ENCODE measurements around the gene AJM1. TPM values are rescaled to one million over a fixed set of nuclear protein-coding genes. Genes with fewer than 3 reads are reported as not detected.
"Not testable (repeated sequence)": the region's sequence is repeated elsewhere in the genome, so short reads cannot be mapped to it uniquely, and the experiment has no call there.

AJM1 gene
- total RNA-seq, 1 experiment from 2014 or later = 1.9 TPM

GRCh38 chr9:136799079-136799853 lies 43.0 kb upstream of the AJM1 start:
- Histone ChIP-seq H3K9ac (ENCODE audit: low read length) (peak overlapping the region; percentile 42), H3K9me2 (replicated peaks; ENCODE audit: insufficient read depth, low read length) (no peaks in the 10 kb centered on the region), H3K27ac (ENCODE audit: low read length) (no peak overlapping the region), H3K27me3 (ENCODE audit: low read length) (no peaks in the 10 kb centered on the region), H3K4me3 (ENCODE audit: low read length) (peak overlapping the region; percentile 43), H3K4me2 (ENCODE audit: low read depth, low read length, poor library complexity, severe bottlenecking) (peak overlapping the region; percentile 63), H2AFZ (ENCODE audit: low read length) (no peak overlapping the region), H3K36me3 (ENCODE audit: insufficient read depth, low read length) (no peaks in the 10 kb centered on the region), H3K4me1 (ENCODE audit: low read length) (peaks cover 51% of the 10 kb centered on the region), H3K9me3 (ENCODE audit: low read length) (no peaks in the 10 kb centered on the region), H3K79me2 (ENCODE audit: low read length) (no peaks in the 10 kb centered on the region), H4K20me1 (ENCODE audit: insufficient read depth, low read depth, low read length) (0 out of 2 replicates have a peak, but pooled peaks cover 8% of the 10 kb centered on the region)
- DNase-seq = peak; percentile 48

GRCh38 chr9:136799854-136800657 lies 42.2 kb upstream of the AJM1 start:
- Histone ChIP-seq H4K20me1 (ENCODE audit: insufficient read depth, low read depth, low read length) (0 out of 2 replicates have a peak, but pooled peaks cover 8% of the 10 kb centered on the region), H3K79me2 (ENCODE audit: low read length) (no peaks in the 10 kb centered on the region), H3K36me3 (ENCODE audit: insufficient read depth, low read length) (no peaks in the 10 kb centered on the region), H3K9me3 (ENCODE audit: low read length) (no peaks in the 10 kb centered on the region), H3K4me2 (ENCODE audit: low read depth, low read length, poor library complexity, severe bottlenecking) (peak overlapping the region; percentile 63), H3K27me3 (ENCODE audit: low read length) (no peaks in the 10 kb centered on the region), H2AFZ (ENCODE audit: low read length) (no peak overlapping the region), H3K9me2 (replicated peaks; ENCODE audit: insufficient read depth, low read length) (no peaks in the 10 kb centered on the region), H3K27ac (ENCODE audit: low read length) (no peak overlapping the region), H3K4me3 (ENCODE audit: low read length) (peak overlapping the region; percentile 43), H3K4me1 (ENCODE audit: low read length) (peaks cover 44% of the 10 kb centered on the region), H3K9ac (ENCODE audit: low read length) (peak overlapping the region; percentile 42)
- peak; percentile 83 for DNase-seq

- Histone ChIP-seq H4K20me1 (ENCODE audit: insufficient read depth, low read depth, low read length) (0 out of 2 replicates have a peak, but pooled peaks cover 8% of the 10 kb centered on the region), H3K36me3 (ENCODE audit: insufficient read depth, low read length) (no peaks in the 10 kb centered on the region), H3K4me1 (ENCODE audit: low read length) (peaks cover 35% of the 10 kb centered on the region), H3K27me3 (ENCODE audit: low read length) (no peaks in the 10 kb centered on the region), H3K4me2 (ENCODE audit: low read depth, low read length, poor library complexity, severe bottlenecking) (no peak overlapping the region), H2AFZ (ENCODE audit: low read length) (no peak overlapping the region), H3K79me2 (ENCODE audit: low read length) (peaks cover 11% of the 10 kb centered on the region), H3K27ac (ENCODE audit: low read length) (no peak overlapping the region), H3K9me3 (ENCODE audit: low read length) (no peaks in the 10 kb centered on the region), H3K9me2 (replicated peaks; ENCODE audit: insufficient read depth, low read length) (no peaks in the 10 kb centered on the region), H3K4me3 (ENCODE audit: low read length) (no peak overlapping the region), H3K9ac (ENCODE audit: low read length) (no peak overlapping the region)
- DNase-seq = no peak
These were observed 40.0 kb upstream of the AJM1 start for GRCh38 chr9:136802321-136802720.

GRCh38 chr9:136803009-136803550 lies 39.2 kb upstream of the AJM1 start:
- H3K9me3 ChIP-seq (ENCODE audit: low read length); H3K4me2 ChIP-seq (ENCODE audit: low read depth, low read length, poor library complexity, severe bottlenecking); H3K36me3 ChIP-seq (ENCODE audit: insufficient read depth, low read length); H2AFZ ChIP-seq (ENCODE audit: low read length); H4K20me1 ChIP-seq (ENCODE audit: insufficient read depth, low read depth, low read length); H3K9me2 ChIP-seq (replicated peaks; ENCODE audit: insufficient read depth, low read length); H3K27ac ChIP-seq (ENCODE audit: low read length); H3K27me3 ChIP-seq (ENCODE audit: low read length); DNase-seq; H3K4me3 ChIP-seq (ENCODE audit: low read length); H3K9ac ChIP-seq (ENCODE audit: low read length): not testable (repeated sequence)
- peaks cover 15% of the 10 kb centered on the region for H3K79me2 ChIP-seq (ENCODE audit: low read length)
- H3K4me1 ChIP-seq (ENCODE audit: low read length) = peaks cover 35% of the 10 kb centered on the region

GRCh38 chr9:136803551-136804508 lies 38.4 kb upstream of the AJM1 start:
- Histone ChIP-seq H3K4me1 (ENCODE audit: low read length) (peaks cover 35% of the 10 kb centered on the region), H2AFZ (ENCODE audit: low read length) (no peak overlapping the region), H4K20me1 (ENCODE audit: insufficient read depth, low read depth, low read length) (0 out of 2 replicates have a peak, but pooled peaks cover 8% of the 10 kb centered on the region), H3K9me2 (replicated peaks; ENCODE audit: insufficient read depth, low read length) (no peaks in the 10 kb centered on the region), H3K27me3 (ENCODE audit: low read length) (no peaks in the 10 kb centered on the region), H3K36me3 (ENCODE audit: insufficient read depth, low read length) (no peaks in the 10 kb centered on the region), H3K79me2 (ENCODE audit: low read length) (peaks cover 23% of the 10 kb centered on the region), H3K9ac (ENCODE audit: low read length) (no peak overlapping the region), H3K4me3 (ENCODE audit: low read length) (no peak overlapping the region), H3K27ac (ENCODE audit: low read length) (no peak overlapping the region), H3K4me2 (ENCODE audit: low read depth, low read length, poor library complexity, severe bottlenecking) (no peak overlapping the region), H3K9me3 (ENCODE audit: low read length) (no peaks in the 10 kb centered on the region)
- DNase-seq = no peak

GRCh38 chr9:136804509-136805206 lies 37.6 kb upstream of the AJM1 start:
- no peak for DNase-seq
- Histone ChIP-seq H3K27me3 (ENCODE audit: low read length) (no peaks in the 10 kb centered on the region), H3K9me2 (replicated peaks; ENCODE audit: insufficient read depth, low read length) (no peaks in the 10 kb centered on the region), H3K4me1 (ENCODE audit: low read length) (peaks cover 39% of the 10 kb centered on the region), H3K4me3 (ENCODE audit: low read length) (no peak overlapping the region), H2AFZ (ENCODE audit: low read length) (no peak overlapping the region), H3K9ac (ENCODE audit: low read length) (no peak overlapping the region), H3K9me3 (ENCODE audit: low read length) (no peaks in the 10 kb centered on the region), H3K4me2 (ENCODE audit: low read depth, low read length, poor library complexity, severe bottlenecking) (no peak overlapping the region), H3K79me2 (ENCODE audit: low read length) (peaks cover 31% of the 10 kb centered on the region), H4K20me1 (ENCODE audit: insufficient read depth, low read depth, low read length) (0 out of 2 replicates have a peak, but pooled peaks cover 8% of the 10 kb centered on the region), H3K36me3 (ENCODE audit: insufficient read depth, low read length) (peaks cover 3% of the 10 kb centered on the region; the same call in 1 of the 2 replicates), H3K27ac (ENCODE audit: low read length) (no peak overlapping the region)

- H3K27me3 ChIP-seq (ENCODE audit: low read length) = no peaks in the 10 kb centered on the region
- no peak for DNase-seq
- H3K4me3 ChIP-seq (ENCODE audit: low read length) = no peak overlapping the region
- H3K4me1 ChIP-seq (ENCODE audit: low read length) = peaks cover 40% of the 10 kb centered on the region
- H3K36me3 ChIP-seq (ENCODE audit: insufficient read depth, low read length) = peaks cover 9% of the 10 kb centered on the region; the same call in 1 of the 2 replicates
- no peak overlapping the region for H3K4me2 ChIP-seq (ENCODE audit: low read depth, low read length, poor library complexity, severe bottlenecking)
- H3K9ac ChIP-seq (ENCODE audit: low read length) = no peak overlapping the region
- peaks cover 37% of the 10 kb centered on the region for H3K79me2 ChIP-seq (ENCODE audit: low read length)
- H3K9me3 ChIP-seq (ENCODE audit: low read length) = no peaks in the 10 kb centered on the region
- no peak overlapping the region for H2AFZ ChIP-seq (ENCODE audit: low read length)
- no peak overlapping the region for H3K27ac ChIP-seq (ENCODE audit: low read length)
- H3K9me2 ChIP-seq (replicated peaks; ENCODE audit: insufficient read depth, low read length) = no peaks in the 10 kb centered on the region
- H4K20me1 ChIP-seq (ENCODE audit: insufficient read depth, low read depth, low read length) = 0 out of 2 replicates have a peak, but pooled peaks cover 7% of the 10 kb centered on the region
These were observed 37.0 kb upstream of the AJM1 start for GRCh38 chr9:136805207-136805740.

Measured in Karpas-422 (cell line).